GM12878 (cell line): Measurements from ENCODE around the gene BRF1. TPM values are rescaled to one million over a fixed set of nuclear protein-coding genes. Genes with fewer than 3 reads are reported as not detected.

Experiments used
- ATAC-seq: fragments of 200-7000 bp; cut with Tn5 transposase; 3 replicates; pipeline ENCODE4 v1.9.1; 2020; ENCODE audit warnings: mild to moderate bottlenecking, moderate library complexity
- BruUV-seq: library from RNA; stranded (reverse); fragments of 400-500 nt; replicated peaks from 2 replicates; lab custom pipeline; 2021; lab: Mats Ljungman, UMichigan
- CTCF ChIA-PET: fragments of 300-600 bp; sonication (Branson Sonifier 250); formaldehyde crosslinking; extraction: SDS; loops from one replicate; lab custom pipeline; 2021; ENCODE audit warnings: inconsistent platforms; lab: Yijun Ruan, JAX
- POLR2A ChIA-PET: fragments of 350-600 bp; formaldehyde crosslinking; extraction: SDS; loops from one replicate; lab custom pipeline; 2021; ENCODE audit warnings: inconsistent platforms; lab: Charles Lee
- RAD21 ChIA-PET: fragments of 300-600 bp; sonication (Branson Sonifier 250); formaldehyde crosslinking; loops from one replicate; lab custom pipeline; 2023; ENCODE audit warnings: antibody characterized with exemption; ENCODE audit not compliant: unreplicated experiment; lab: Charles Lee
- SMC1A ChIA-PET: fragments of 300-600 bp; sonication (Branson Sonifier 250); formaldehyde crosslinking; loops from one replicate; lab custom pipeline; 2023; ENCODE audit not compliant: unreplicated experiment, uncharacterized antibody; lab: Charles Lee
- DNase-seq: peaks from one replicate; pipeline ENCODE4 v3.0.0-alpha.2; 2011; ENCODE audit warnings: low read depth, low spot score
- FAIRE-seq: peaks from 3 replicates; lab custom pipeline; 2011; peaks lifted over from hg19 to GRCh38; lab: Jason Lieb, UNC
- H2AFZ ChIP-seq: 2 replicates; pipeline ENCODE4 v1.6.0; 2011; ENCODE audit warnings: low read depth, low read length, control low read depth; ENCODE audit not compliant: control insufficient read depth
- H3K27ac ChIP-seq: 2 replicates; pipeline ENCODE4 v1.5.1; 2011; ENCODE audit warnings: control low read depth; ENCODE audit not compliant: control insufficient read depth, insufficient read depth
- H3K27me3 ChIP-seq, 2 experiments: replicated peaks in 1 of 2; 2 replicates each; pipeline versions ENCODE4 v1.6.0 to v1.6.1; 2011; ENCODE audit warnings: low read length in 1 of 2; ENCODE audit not compliant: control insufficient read depth in 2 of 2, insufficient read depth in 2 of 2
- H3K36me3 ChIP-seq, 2 experiments: 2 replicates each; pipeline ENCODE4 v1.5.1; 2011; ENCODE audit warnings: low read length in 1 of 2; ENCODE audit not compliant: control insufficient read depth in 2 of 2, insufficient read depth in 2 of 2
- H3K4me1 ChIP-seq: 2 replicates; pipeline ENCODE4 v1.6.1; 2011; ENCODE audit warnings: mild to moderate bottlenecking, low read length, moderate library complexity, mixed read lengths; ENCODE audit not compliant: control insufficient read depth, insufficient read depth
- H3K4me2 ChIP-seq: 2 replicates; pipeline ENCODE4 v1.6.0; 2011; ENCODE audit warnings: control low read depth; ENCODE audit not compliant: control insufficient read depth, insufficient read depth
- H3K4me3 ChIP-seq: fragments of 200-600 bp; sonication (generic); 2 replicates; pipeline ENCODE4 v1.5.1; 2016
- H3K79me2 ChIP-seq: 2 replicates; pipeline ENCODE4 v1.6.0; 2011; ENCODE audit warnings: low read length; ENCODE audit not compliant: control insufficient read depth, insufficient read depth
- H3K9ac ChIP-seq: 2 replicates; pipeline ENCODE4 v1.8.0; 2011; ENCODE audit warnings: low read length, control low read depth, mixed read lengths; ENCODE audit not compliant: control insufficient read depth, insufficient read depth
- H3K9me3 ChIP-seq: replicated peaks from 3 replicates; pipeline ENCODE4 v1.5.1; 2011; ENCODE audit warnings: mild to moderate bottlenecking, low read length; ENCODE audit not compliant: control insufficient read depth, insufficient read depth
- H4K20me1 ChIP-seq: 2 replicates; pipeline ENCODE4 v1.6.0; 2011; ENCODE audit not compliant: control insufficient read depth, insufficient read depth
- FOXM1 ChIP-seq: IDR thresholded peaks from 2 replicates; pipeline ENCODE4 v1.6.1; 2012; ENCODE audit warnings: low read depth, mild to moderate bottlenecking, inconsistent platforms, low read length, moderate library complexity
- MTA3 ChIP-seq: IDR thresholded peaks from 2 replicates; pipeline ENCODE4 v1.6.1; 2012; ENCODE audit warnings: low read length, inconsistent platforms, borderline replicate concordance
- SMC3 ChIP-seq: IDR thresholded peaks from 2 replicates; pipeline ENCODE4 v1.6.1; 2011; ENCODE audit warnings: low read length, improper control_type of control experiment, borderline replicate concordance
- SUZ12 ChIP-seq: fragments of 200-600 bp; sonication (generic); IDR thresholded peaks from one replicate; pipeline ENCODE4 v1.6.1; 2018; ENCODE audit warnings: antibody characterized with exemption, mild to moderate bottlenecking; ENCODE audit not compliant: unreplicated experiment
- WGBS: methylation state at CpG from one replicate; pipeline ENCODE4 v1.1.6; 2016; ENCODE audit warnings: low lambda C conversion rate; ENCODE audit not compliant: insufficient replicate concordance, insufficient coverage; ENCODE audit errors: missing lambda C conversion rate; 5-methylcytosine and 5-hydroxymethylcytosine counted together
- in situ Hi-C: fragments of 300-500 bp; cut with MboI; formaldehyde crosslinking; loops from 9 replicates; pipeline ENCODE4 v1.14.3; 2018; ENCODE audit warnings: mixed read lengths
- intact Hi-C: fragments of 100-400 bp; cut with micrococcal nuclease; formaldehyde crosslinking; loops from one replicate; pipeline ENCODE4 v1.14.2; 2022; ENCODE audit not compliant: unreplicated experiment
- polyA plus RNA-seq, 11 experiments: library from polyadenylated mRNA; depleted of rRNA in 4 of 11; unstranded in 6 of 11; stranded (reverse) in 5 of 11; fragments of >200 nt; fragmentation: Nextera tagmentation in 4 of 11; fragmentation: Illumina TruSeq in 1 of 11; extraction: Ambion mirVana in 4 of 11; extraction: Trizol in 1 of 11; gene quantifications; 1 replicate in 1 of 11; 2 replicates in 10 of 11; pipeline versions ENCODE4 v1.2.1 to v1.2.3, GENCODE V29; 2011 to 2016; ENCODE audit warnings: inconsistent platforms in 2 of 11, missing spikeins in 2 of 11, low read depth in 1 of 11
- total RNA-seq, 4 experiments: library from RNA; depleted of rRNA in 3 of 4; stranded (reverse); fragments of >200 nt in 3 of 4; fragmentation: Illumina TruSeq in 1 of 4; extraction: Trizol in 1 of 4; gene quantifications; 2 replicates each; pipeline versions ENCODE4 v1.2.1 to v1.2.3, GENCODE V29; 2013 to 2021
- TF ChIP-seq, protein P1 (sequence below): fragments of 450-650 bp; IDR thresholded peaks from 2 replicates; pipeline ENCODE4 v1.6.1; 2017; ENCODE audit warnings: mild to moderate bottlenecking, moderate library complexity
- TF ChIP-seq, protein P2 (sequence below): fragments of 150-350 bp; IDR thresholded peaks from 2 replicates; pipeline ENCODE4 v1.6.1; 2014; ENCODE audit warnings: mild to moderate bottlenecking, low read depth, low read length
- TF ChIP-seq, protein P3 (sequence below): IDR thresholded peaks from 2 replicates; pipeline ENCODE4 v1.6.1; 2012; ENCODE audit warnings: low read depth, low read length, improper control_type of control experiment
- TF ChIP-seq, protein P4 (sequence below): IDR thresholded peaks from 2 replicates; pipeline ENCODE4 v1.6.1; 2011; ENCODE audit warnings: borderline replicate concordance, low read depth, mild to moderate bottlenecking, moderate library complexity, low read length; ENCODE audit not compliant: insufficient read depth, poor library complexity, severe bottlenecking
- TF ChIP-seq, protein P5 (sequence below): fragments of 450-650 bp; IDR thresholded peaks from 2 replicates; pipeline ENCODE4 v1.6.1; 2017; ENCODE audit warnings: low read depth, mild to moderate bottlenecking, moderate library complexity

BRF1 gene
- total and polyA plus RNA-seq, 10 of the 15 experiments (the other 5 are each of a cell fraction or from before 2014, with no cell fraction given): 0.21 to 33.5 (median 10.7) TPM

DNA sequence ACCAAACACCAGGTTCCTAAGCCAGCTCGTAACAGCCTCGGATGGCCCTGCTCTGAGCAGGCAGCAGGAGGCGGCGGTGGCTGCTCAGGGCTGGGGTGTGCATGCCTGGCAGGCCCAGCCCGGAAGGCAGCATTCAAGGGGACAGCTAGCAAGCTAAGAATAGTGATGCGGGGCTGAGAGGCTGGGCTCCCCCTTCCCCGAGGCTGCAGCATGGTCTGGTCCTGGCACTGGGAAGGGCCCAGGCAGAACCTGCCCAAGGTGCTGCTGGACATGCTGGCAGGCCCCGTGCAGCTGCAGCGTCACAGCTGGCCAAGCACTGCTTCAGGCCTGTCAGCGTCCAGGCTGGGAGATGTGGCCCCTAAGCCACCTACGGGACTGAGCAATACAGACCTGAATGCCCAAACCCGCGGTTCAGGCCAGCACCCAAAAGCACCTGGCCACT is 93.3 kb downstream of the BRF1 start:
- H3K4me1 ChIP-seq: no peaks in the 10 kb centered on the region
- no peak for DNase-seq
- no peaks in the 10 kb centered on the region for H3K79me2 ChIP-seq
- no peak for ATAC-seq
- no peaks in the 10 kb centered on the region for H3K9me3 ChIP-seq
- POLR2A ChIA-PET: no interaction called here
- no peak overlapping the region for H3K4me3 ChIP-seq
- intact Hi-C loops: no loop called here
- SMC1A ChIA-PET: no interaction called here
- peaks cover 0 to 7% of the 10 kb centered on the region in 2 experiments; a peak in 2 of 4 replicates for H3K36me3 ChIP-seq
- no peak overlapping the region for H2AFZ ChIP-seq
- H3K4me2 ChIP-seq: no peak overlapping the region
- no peaks in the 10 kb centered on the region for H3K27me3 ChIP-seq
- RAD21 ChIA-PET: no interaction called here
- no peaks in the 10 kb centered on the region for H4K20me1 ChIP-seq
- 71% methylated on average over 13 of the region's 13 CpGs for WGBS
- no TSS peak for BruUV-seq
- in situ Hi-C loops: no loop called here
- FAIRE-seq: no peak
- CTCF ChIA-PET: no interaction called here
- no peak overlapping the region for H3K27ac ChIP-seq
- no peak overlapping the region for H3K9ac ChIP-seq
- TF ChIP-seq, protein P1, sequence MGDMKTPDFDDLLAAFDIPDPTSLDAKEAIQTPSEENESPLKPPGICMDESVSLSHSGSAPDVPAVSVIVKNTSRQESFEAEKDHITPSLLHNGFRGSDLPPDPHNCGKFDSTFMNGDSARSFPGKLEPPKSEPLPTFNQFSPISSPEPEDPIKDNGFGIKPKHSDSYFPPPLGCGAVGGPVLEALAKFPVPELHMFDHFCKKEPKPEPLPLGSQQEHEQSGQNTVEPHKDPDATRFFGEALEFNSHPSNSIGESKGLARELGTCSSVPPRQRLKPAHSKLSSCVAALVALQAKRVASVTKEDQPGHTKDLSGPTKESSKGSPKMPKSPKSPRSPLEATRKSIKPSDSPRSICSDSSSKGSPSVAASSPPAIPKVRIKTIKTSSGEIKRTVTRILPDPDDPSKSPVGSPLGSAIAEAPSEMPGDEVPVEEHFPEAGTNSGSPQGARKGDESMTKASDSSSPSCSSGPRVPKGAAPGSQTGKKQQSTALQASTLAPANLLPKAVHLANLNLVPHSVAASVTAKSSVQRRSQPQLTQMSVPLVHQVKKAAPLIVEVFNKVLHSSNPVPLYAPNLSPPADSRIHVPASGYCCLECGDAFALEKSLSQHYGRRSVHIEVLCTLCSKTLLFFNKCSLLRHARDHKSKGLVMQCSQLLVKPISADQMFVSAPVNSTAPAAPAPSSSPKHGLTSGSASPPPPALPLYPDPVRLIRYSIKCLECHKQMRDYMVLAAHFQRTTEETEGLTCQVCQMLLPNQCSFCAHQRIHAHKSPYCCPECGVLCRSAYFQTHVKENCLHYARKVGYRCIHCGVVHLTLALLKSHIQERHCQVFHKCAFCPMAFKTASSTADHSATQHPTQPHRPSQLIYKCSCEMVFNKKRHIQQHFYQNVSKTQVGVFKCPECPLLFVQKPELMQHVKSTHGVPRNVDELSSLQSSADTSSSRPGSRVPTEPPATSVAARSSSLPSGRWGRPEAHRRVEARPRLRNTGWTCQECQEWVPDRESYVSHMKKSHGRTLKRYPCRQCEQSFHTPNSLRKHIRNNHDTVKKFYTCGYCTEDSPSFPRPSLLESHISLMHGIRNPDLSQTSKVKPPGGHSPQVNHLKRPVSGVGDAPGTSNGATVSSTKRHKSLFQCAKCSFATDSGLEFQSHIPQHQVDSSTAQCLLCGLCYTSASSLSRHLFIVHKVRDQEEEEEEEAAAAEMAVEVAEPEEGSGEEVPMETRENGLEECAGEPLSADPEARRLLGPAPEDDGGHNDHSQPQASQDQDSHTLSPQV: no peak
- TF ChIP-seq SMC3 (no peak), FOXM1 (no peak), MTA3 (no peak), SUZ12 (no peak)
- TF ChIP-seq, protein P2, sequence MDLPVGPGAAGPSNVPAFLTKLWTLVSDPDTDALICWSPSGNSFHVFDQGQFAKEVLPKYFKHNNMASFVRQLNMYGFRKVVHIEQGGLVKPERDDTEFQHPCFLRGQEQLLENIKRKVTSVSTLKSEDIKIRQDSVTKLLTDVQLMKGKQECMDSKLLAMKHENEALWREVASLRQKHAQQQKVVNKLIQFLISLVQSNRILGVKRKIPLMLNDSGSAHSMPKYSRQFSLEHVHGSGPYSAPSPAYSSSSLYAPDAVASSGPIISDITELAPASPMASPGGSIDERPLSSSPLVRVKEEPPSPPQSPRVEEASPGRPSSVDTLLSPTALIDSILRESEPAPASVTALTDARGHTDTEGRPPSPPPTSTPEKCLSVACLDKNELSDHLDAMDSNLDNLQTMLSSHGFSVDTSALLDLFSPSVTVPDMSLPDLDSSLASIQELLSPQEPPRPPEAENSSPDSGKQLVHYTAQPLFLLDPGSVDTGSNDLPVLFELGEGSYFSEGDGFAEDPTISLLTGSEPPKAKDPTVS: no peak
- TF ChIP-seq, protein P3, sequence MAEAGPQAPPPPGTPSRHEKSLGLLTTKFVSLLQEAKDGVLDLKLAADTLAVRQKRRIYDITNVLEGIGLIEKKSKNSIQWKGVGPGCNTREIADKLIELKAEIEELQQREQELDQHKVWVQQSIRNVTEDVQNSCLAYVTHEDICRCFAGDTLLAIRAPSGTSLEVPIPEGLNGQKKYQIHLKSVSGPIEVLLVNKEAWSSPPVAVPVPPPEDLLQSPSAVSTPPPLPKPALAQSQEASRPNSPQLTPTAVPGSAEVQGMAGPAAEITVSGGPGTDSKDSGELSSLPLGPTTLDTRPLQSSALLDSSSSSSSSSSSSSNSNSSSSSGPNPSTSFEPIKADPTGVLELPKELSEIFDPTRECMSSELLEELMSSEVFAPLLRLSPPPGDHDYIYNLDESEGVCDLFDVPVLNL: no peak
- TF ChIP-seq, protein P4, sequence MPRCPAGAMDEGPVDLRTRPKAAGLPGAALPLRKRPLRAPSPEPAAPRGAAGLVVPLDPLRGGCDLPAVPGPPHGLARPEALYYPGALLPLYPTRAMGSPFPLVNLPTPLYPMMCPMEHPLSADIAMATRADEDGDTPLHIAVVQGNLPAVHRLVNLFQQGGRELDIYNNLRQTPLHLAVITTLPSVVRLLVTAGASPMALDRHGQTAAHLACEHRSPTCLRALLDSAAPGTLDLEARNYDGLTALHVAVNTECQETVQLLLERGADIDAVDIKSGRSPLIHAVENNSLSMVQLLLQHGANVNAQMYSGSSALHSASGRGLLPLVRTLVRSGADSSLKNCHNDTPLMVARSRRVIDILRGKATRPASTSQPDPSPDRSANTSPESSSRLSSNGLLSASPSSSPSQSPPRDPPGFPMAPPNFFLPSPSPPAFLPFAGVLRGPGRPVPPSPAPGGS: no peak
- TF ChIP-seq, protein P5, sequence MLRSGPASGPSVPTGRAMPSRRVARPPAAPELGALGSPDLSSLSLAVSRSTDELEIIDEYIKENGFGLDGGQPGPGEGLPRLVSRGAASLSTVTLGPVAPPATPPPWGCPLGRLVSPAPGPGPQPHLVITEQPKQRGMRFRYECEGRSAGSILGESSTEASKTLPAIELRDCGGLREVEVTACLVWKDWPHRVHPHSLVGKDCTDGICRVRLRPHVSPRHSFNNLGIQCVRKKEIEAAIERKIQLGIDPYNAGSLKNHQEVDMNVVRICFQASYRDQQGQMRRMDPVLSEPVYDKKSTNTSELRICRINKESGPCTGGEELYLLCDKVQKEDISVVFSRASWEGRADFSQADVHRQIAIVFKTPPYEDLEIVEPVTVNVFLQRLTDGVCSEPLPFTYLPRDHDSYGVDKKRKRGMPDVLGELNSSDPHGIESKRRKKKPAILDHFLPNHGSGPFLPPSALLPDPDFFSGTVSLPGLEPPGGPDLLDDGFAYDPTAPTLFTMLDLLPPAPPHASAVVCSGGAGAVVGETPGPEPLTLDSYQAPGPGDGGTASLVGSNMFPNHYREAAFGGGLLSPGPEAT: no peak
